Measurements from ENCODE around the gene DAPP1. TPM values are rescaled to one million over a fixed set of nuclear protein-coding genes. Genes with fewer than 3 reads are reported as not detected.

Gene DAPP1
- total RNA-seq, 1 experiment from 2014 or later, result not detected

DNA sequence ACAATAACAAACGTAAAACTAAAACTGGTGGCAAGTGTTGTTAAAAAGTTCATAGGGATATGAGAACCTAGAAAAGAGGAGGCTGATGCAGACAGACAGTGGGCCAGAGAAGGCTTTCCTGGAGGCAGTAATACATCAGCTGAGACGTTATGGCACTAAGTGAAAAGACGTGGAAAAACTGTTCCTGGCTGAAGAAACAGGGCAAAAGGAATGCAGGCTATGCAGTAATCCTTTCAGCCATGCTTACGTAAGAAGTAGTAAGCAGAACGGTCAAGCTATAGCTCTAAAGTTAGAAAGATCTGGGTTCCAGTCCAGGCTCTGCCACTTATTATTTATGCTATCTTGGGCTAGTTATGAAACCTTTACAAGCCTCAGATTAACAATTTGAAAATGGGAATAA, 71.2 kb downstream of the DAPP1 start:
- H3K36me3 ChIP-seq (ENCODE audit: insufficient read depth, low read length, poor library complexity, severe bottlenecking), result peaks cover 14% of the 10 kb centered on the region
- H3K4me1 ChIP-seq (ENCODE audit: insufficient read depth, low read length, poor library complexity, severe bottlenecking), result peaks cover 5% of the 10 kb centered on the region
- CTCF ChIA-PET, result no interaction called here
- intact Hi-C loops (cut with micrococcal nuclease; ENCODE audit: unreplicated experiment), result loop anchor here (5.0 kb wide), 1 partner anchor 326 kb away; the partner anchor contains the start of gene TRMT10A
- H3K27ac ChIP-seq (ENCODE audit: low read depth, low read length, poor library complexity, severe bottlenecking), result no peak overlapping the region
- H3K4me3 ChIP-seq (ENCODE audit: low read depth, low read length, poor library complexity, severe bottlenecking), result no peak overlapping the region
- DNase-seq (ENCODE audit: low spot score), result no peak
- H3K9me3 ChIP-seq (ENCODE audit: low read depth, low read length, poor library complexity, severe bottlenecking), result no peaks in the 10 kb centered on the region
- no peaks in the 10 kb centered on the region for H3K27me3 ChIP-seq (replicated peaks; ENCODE audit: insufficient read depth, low read depth, low read length, poor library complexity)
- no peak for TF ChIP-seq EZH2 (IDR thresholded peaks at IDR 0.05; ENCODE audit: borderline replicate concordance, low read depth, low read length, poor library complexity, severe bottlenecking)
- TF ChIP-seq, protein P1, sequence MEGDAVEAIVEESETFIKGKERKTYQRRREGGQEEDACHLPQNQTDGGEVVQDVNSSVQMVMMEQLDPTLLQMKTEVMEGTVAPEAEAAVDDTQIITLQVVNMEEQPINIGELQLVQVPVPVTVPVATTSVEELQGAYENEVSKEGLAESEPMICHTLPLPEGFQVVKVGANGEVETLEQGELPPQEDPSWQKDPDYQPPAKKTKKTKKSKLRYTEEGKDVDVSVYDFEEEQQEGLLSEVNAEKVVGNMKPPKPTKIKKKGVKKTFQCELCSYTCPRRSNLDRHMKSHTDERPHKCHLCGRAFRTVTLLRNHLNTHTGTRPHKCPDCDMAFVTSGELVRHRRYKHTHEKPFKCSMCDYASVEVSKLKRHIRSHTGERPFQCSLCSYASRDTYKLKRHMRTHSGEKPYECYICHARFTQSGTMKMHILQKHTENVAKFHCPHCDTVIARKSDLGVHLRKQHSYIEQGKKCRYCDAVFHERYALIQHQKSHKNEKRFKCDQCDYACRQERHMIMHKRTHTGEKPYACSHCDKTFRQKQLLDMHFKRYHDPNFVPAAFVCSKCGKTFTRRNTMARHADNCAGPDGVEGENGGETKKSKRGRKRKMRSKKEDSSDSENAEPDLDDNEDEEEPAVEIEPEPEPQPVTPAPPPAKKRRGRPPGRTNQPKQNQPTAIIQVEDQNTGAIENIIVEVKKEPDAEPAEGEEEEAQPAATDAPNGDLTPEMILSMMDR (conservative IDR thresholded peaks at IDR 0.05; ENCODE audit: low read depth, low read length), result no peak
- BruUV-seq (replicated peaks), result no TSS peak
- POLR2A ChIA-PET (ENCODE audit: low non-redundant PET), result no interaction called here

DNA sequence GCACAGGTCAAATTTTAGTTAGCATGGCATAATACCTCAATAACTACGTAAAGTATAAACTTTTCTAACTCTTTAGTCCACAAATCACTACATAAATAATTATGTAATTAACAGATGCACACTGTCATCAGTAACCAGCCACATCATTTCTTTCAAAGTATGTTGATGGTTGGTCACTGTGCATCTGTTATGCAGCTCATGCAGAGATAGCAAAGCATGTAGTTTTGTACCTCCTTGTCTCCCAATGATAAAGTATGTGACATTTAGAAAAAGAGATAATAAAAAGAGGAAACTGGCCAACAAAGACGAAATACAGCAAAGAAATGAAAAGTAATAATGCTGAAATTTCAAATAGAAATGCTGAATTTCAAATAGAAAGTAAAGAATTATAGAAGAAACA, 74.7 kb downstream of the DAPP1 start:
- no TSS peak for BruUV-seq (replicated peaks)
- POLR2A ChIA-PET (ENCODE audit: low non-redundant PET), result no interaction called here
- intact Hi-C loops (cut with micrococcal nuclease; ENCODE audit: unreplicated experiment), result no loop called here
- no peaks in the 10 kb centered on the region for H3K9me3 ChIP-seq (ENCODE audit: low read depth, low read length, poor library complexity, severe bottlenecking)
- H3K4me3 ChIP-seq (ENCODE audit: low read depth, low read length, poor library complexity, severe bottlenecking), result no peak overlapping the region
- H3K36me3 ChIP-seq (ENCODE audit: insufficient read depth, low read length, poor library complexity, severe bottlenecking), result no peaks in the 10 kb centered on the region
- no peak overlapping the region for H3K27ac ChIP-seq (ENCODE audit: low read depth, low read length, poor library complexity, severe bottlenecking)
- DNase-seq (ENCODE audit: low spot score), result no peak
- H3K4me1 ChIP-seq (ENCODE audit: insufficient read depth, low read length, poor library complexity, severe bottlenecking), result peaks cover 13% of the 10 kb centered on the region
- TF ChIP-seq, protein P1 (conservative IDR thresholded peaks at IDR 0.05; ENCODE audit: low read depth, low read length), result no peak
- TF ChIP-seq EZH2 (IDR thresholded peaks at IDR 0.05; ENCODE audit: borderline replicate concordance, low read depth, low read length, poor library complexity, severe bottlenecking), result no peak
- CTCF ChIA-PET, result no interaction called here
- no peaks in the 10 kb centered on the region for H3K27me3 ChIP-seq (replicated peaks; ENCODE audit: insufficient read depth, low read depth, low read length, poor library complexity)

DNA sequence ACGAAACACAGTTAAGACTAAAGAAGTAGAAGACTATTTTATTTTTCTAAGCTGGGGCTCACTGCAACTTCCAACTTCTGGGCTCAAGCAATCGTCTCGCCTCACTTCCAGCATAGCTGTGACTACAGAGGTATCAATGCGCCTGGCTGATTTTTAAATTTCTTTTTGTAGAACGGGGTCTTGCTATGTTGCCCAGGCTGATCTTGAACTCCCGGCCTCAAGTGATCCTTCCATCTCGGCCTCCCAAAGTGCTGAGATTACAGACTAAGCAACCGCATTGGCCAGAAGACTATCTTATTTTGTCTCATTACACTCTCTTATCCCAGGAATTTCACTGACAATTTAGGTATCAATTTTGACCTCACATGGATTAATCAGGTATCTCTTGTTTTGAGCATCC, 76.4 kb downstream of the DAPP1 start:
- CTCF ChIA-PET, result no interaction called here
- TF ChIP-seq, protein P1 (conservative IDR thresholded peaks at IDR 0.05; ENCODE audit: low read depth, low read length), result no peak
- no peak for TF ChIP-seq EZH2 (IDR thresholded peaks at IDR 0.05; ENCODE audit: borderline replicate concordance, low read depth, low read length, poor library complexity, severe bottlenecking)
- peak overlapping the region; percentile 83 for H3K27ac ChIP-seq (ENCODE audit: low read depth, low read length, poor library complexity, severe bottlenecking)

More for the DNA sequence above, 76.4 kb downstream of the DAPP1 start:
- H3K9me3 ChIP-seq (ENCODE audit: low read depth, low read length, poor library complexity, severe bottlenecking), result no peaks in the 10 kb centered on the region
- no peaks in the 10 kb centered on the region for H3K27me3 ChIP-seq (replicated peaks; ENCODE audit: insufficient read depth, low read depth, low read length, poor library complexity)
- POLR2A ChIA-PET (ENCODE audit: low non-redundant PET), result no interaction called here
- H3K36me3 ChIP-seq (ENCODE audit: insufficient read depth, low read length, poor library complexity, severe bottlenecking), result no peaks in the 10 kb centered on the region
- BruUV-seq (replicated peaks), result no TSS peak
- intact Hi-C loops (cut with micrococcal nuclease; ENCODE audit: unreplicated experiment), result no loop called here
- peaks cover 13% of the 10 kb centered on the region for H3K4me1 ChIP-seq (ENCODE audit: insufficient read depth, low read length, poor library complexity, severe bottlenecking)
- peak overlapping the region; percentile 98 for H3K4me3 ChIP-seq (ENCODE audit: low read depth, low read length, poor library complexity, severe bottlenecking)
- no peak for DNase-seq (ENCODE audit: low spot score)
